ENCODE results near the gene UBXN7.
"Not testable (repeated sequence)": the region's sequence is repeated elsewhere in the genome, so short reads cannot be mapped to it uniquely, and the experiment has no call there.

UBXN7 gene

GRCh38 chr3:196432137-196432879, at the start of gene UBXN7:
Gene UBXN7 (minus strand): TSS chr3:196432427. CDS start chr3:196432399, 28 bp downstream.
- in situ Hi-C loops (cut with MboI; ENCODE audit: low sequenced_read_pairs) = no loop called here

GRCh38 chr3:196477678-196478077, 45.5 kb upstream of the UBXN7 start:
- in situ Hi-C loops (cut with MboI; ENCODE audit: low sequenced_read_pairs) = no loop called here

GRCh38 chr3:196472286-196472685, 40.1 kb upstream of the UBXN7 start:
- in situ Hi-C loops (cut with MboI; ENCODE audit: low sequenced_read_pairs) = no loop called here

- in situ Hi-C loops (cut with MboI; ENCODE audit: low sequenced_read_pairs) = no loop called here
Observed at GRCh38 chr3:196471551-196471950, 39.3 kb upstream of the UBXN7 start.

GRCh38 chr3:196470182-196470581, 38.0 kb upstream of the UBXN7 start:
- in situ Hi-C loops (cut with MboI; ENCODE audit: low sequenced_read_pairs) = not testable (repeated sequence)

GRCh38 chr3:196463804-196464203, 31.6 kb upstream of the UBXN7 start:
- in situ Hi-C loops (cut with MboI; ENCODE audit: low sequenced_read_pairs) = no loop called here

- in situ Hi-C loops (cut with MboI; ENCODE audit: low sequenced_read_pairs) = no loop called here
Observed at GRCh38 chr3:196463478-196463756, 31.2 kb upstream of the UBXN7 start.

GRCh38 chr3:196462680-196463477, 30.7 kb upstream of the UBXN7 start:
- in situ Hi-C loops (cut with MboI; ENCODE audit: low sequenced_read_pairs) = not testable (repeated sequence)

- in situ Hi-C loops (cut with MboI; ENCODE audit: low sequenced_read_pairs) = no loop called here
Observed at GRCh38 chr3:196458063-196458462, 25.8 kb upstream of the UBXN7 start.

- in situ Hi-C loops (cut with MboI; ENCODE audit: low sequenced_read_pairs) = not testable (repeated sequence)
Observed at GRCh38 chr3:196457470-196457869, 25.2 kb upstream of the UBXN7 start.

GRCh38 chr3:196454935-196455334, 22.7 kb upstream of the UBXN7 start:
- in situ Hi-C loops (cut with MboI; ENCODE audit: low sequenced_read_pairs) = no loop called here

- in situ Hi-C loops (cut with MboI; ENCODE audit: low sequenced_read_pairs) = not testable (repeated sequence)
Observed at GRCh38 chr3:196445391-196445790, 13.2 kb upstream of the UBXN7 start.

GRCh38 chr3:196444500-196444894, 12.3 kb upstream of the UBXN7 start:
- in situ Hi-C loops (cut with MboI; ENCODE audit: low sequenced_read_pairs) = no loop called here

GRCh38 chr3:196440696-196441095, 8.5 kb upstream of the UBXN7 start:
- in situ Hi-C loops (cut with MboI; ENCODE audit: low sequenced_read_pairs) = no loop called here

GRCh38 chr3:196440041-196440537, 7.9 kb upstream of the UBXN7 start:
- in situ Hi-C loops (cut with MboI; ENCODE audit: low sequenced_read_pairs) = no loop called here

- in situ Hi-C loops (cut with MboI; ENCODE audit: low sequenced_read_pairs) = no loop called here
Observed at GRCh38 chr3:196431181-196432136, 768 bp downstream of the UBXN7 start.

- in situ Hi-C loops (cut with MboI; ENCODE audit: low sequenced_read_pairs) = no loop called here
Observed at GRCh38 chr3:196428041-196428440, 4.2 kb downstream of the UBXN7 start.

GRCh38 chr3:196424421-196424820, 7.8 kb downstream of the UBXN7 start:
- in situ Hi-C loops (cut with MboI; ENCODE audit: low sequenced_read_pairs) = not testable (repeated sequence)

GRCh38 chr3:196423044-196423781, 9.0 kb downstream of the UBXN7 start:
- in situ Hi-C loops (cut with MboI; ENCODE audit: low sequenced_read_pairs) = no loop called here

GRCh38 chr3:196421668-196422067, 10.6 kb downstream of the UBXN7 start:
- in situ Hi-C loops (cut with MboI; ENCODE audit: low sequenced_read_pairs) = not testable (repeated sequence)

Measured in hTERT RPE-1 (cell line).